HepG2 (cell line): ENCODE data around the gene MT1F. TPM values are rescaled to one million over a fixed set of nuclear protein-coding genes. Genes with fewer than 3 reads are reported as not detected.

Source experiments
- DNMT1 ChIP-seq: sonication (generic); formaldehyde crosslinking; IDR thresholded peaks from 2 replicates; pipeline ENCODE4 v1.5.1; 2020; ENCODE audit warnings: mild to moderate bottlenecking, missing genetic modification reagents
- IKZF1 ChIP-seq: fragments of 450-650 bp; IDR thresholded peaks from 2 replicates; pipeline ENCODE4 v1.7.1; 2016
- ISX ChIP-seq: sonication (generic); formaldehyde crosslinking; conservative IDR thresholded peaks from 2 replicates; pipeline ENCODE4 v1.5.0; 2020; ENCODE audit warnings: missing genetic modification reagents
- polyA plus RNA-seq, 8 experiments: library from polyadenylated mRNA; depleted of rRNA in 3 of 8; stranded (reverse) in 7 of 8; unstranded in 1 of 8; fragments of >200 nt; fragmentation: Illumina TruSeq in 4 of 8; extraction: Trizol in 4 of 8; gene quantifications; 2 replicates each; pipeline versions ENCODE4 v1.2.1 to v1.2.3, GENCODE V29; 2011 to 2016; ENCODE audit warnings: low read depth in 4 of 8, missing spikeins in 1 of 8, mixed read lengths in 1 of 8; ENCODE audit not compliant: insufficient read depth in 1 of 8
- total RNA-seq, 5 experiments: library from RNA; depleted of rRNA; stranded (reverse); fragments of >200 nt; fragmentation: Illumina TruSeq; extraction: Trizol; gene quantifications; 2 replicates each; pipeline ENCODE4 v1.2.3, GENCODE V29; 2016; ENCODE audit warnings: low read depth in 1 of 5
- TF ChIP-seq, protein P1 (sequence below): sonication (generic); formaldehyde crosslinking; IDR thresholded peaks from 2 replicates; pipeline ENCODE4 v1.5.0; 2020; ENCODE audit warnings: mild to moderate bottlenecking, missing genetic modification reagents
- TF ChIP-seq, protein P2 (sequence below): sonication (generic); formaldehyde crosslinking; IDR thresholded peaks from 2 replicates; pipeline ENCODE4 v1.5.1; 2020; ENCODE audit warnings: mild to moderate bottlenecking, missing genetic modification reagents, moderate library complexity
- TF ChIP-seq, protein P3 (sequence below): sonication (generic); formaldehyde crosslinking; IDR thresholded peaks from 2 replicates; pipeline ENCODE4 v1.4.0; 2020; ENCODE audit warnings: low read depth, mild to moderate bottlenecking, missing genetic modification reagents
- TF ChIP-seq, protein P4 (sequence below): sonication (generic); formaldehyde crosslinking; IDR thresholded peaks from 2 replicates; pipeline ENCODE4 v1.5.0; 2020; ENCODE audit warnings: mild to moderate bottlenecking, missing genetic modification reagents, borderline replicate concordance

Gene MT1F
- total and polyA plus RNA-seq, 2 of the 13 experiments (the other 11 are each of a cell fraction or from before 2014, with no cell fraction given) = 1.9 to 169 TPM

DNA sequence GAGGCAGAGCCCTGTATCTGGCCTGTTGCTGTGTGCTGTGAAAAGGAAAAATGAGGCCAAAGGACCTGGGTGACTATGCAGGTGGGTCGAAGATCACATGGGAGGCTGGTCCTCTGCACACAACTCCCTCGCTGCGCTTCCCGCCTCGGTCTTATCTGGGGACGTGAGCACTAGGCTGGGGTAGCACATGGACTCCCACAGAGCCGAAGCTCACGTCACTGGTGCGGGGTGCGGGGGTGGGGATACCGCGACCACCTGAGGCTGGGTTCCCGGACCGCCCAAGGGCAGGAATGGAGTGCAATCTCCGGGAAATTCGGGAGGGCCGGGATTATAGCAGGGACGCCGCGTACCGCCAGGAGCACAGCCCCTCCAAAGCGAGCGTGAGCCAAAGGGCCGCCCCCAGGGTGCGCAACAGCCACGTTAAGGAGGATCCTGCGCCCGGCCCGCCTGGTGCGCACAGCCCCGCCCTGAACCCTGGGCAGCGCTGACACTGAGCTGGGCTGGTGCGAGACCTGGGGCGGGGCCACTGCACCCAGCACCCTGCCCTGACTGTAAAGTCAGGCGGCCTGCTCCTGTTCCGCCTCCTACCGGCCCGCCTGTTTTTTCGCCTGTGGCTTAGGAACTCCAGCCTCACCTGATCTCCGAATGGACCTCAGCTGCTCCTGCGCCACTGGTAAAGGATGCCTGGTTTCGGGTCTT, 14.5 kb upstream of the MT1F start (continued):
- TF ChIP-seq, protein P1, sequence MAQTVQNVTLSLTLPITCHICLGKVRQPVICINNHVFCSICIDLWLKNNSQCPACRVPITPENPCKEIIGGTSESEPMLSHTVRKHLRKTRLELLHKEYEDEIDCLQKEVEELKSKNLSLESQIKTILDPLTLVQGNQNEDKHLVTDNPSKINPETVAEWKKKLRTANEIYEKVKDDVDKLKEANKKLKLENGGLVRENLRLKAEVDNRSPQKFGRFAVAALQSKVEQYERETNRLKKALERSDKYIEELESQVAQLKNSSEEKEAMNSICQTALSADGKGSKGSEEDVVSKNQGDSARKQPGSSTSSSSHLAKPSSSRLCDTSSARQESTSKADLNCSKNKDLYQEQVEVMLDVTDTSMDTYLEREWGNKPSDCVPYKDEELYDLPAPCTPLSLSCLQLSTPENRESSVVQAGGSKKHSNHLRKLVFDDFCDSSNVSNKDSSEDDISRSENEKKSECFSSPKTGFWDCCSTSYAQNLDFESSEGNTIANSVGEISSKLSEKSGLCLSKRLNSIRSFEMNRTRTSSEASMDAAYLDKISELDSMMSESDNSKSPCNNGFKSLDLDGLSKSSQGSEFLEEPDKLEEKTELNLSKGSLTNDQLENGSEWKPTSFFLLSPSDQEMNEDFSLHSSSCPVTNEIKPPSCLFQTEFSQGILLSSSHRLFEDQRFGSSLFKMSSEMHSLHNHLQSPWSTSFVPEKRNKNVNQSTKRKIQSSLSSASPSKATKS (CRISPR knock-in tag) = no peak
- TF ChIP-seq DNMT1 (no peak), IKZF1 (no peak), ISX (CRISPR knock-in tag) (no peak)
- TF ChIP-seq, protein P2, sequence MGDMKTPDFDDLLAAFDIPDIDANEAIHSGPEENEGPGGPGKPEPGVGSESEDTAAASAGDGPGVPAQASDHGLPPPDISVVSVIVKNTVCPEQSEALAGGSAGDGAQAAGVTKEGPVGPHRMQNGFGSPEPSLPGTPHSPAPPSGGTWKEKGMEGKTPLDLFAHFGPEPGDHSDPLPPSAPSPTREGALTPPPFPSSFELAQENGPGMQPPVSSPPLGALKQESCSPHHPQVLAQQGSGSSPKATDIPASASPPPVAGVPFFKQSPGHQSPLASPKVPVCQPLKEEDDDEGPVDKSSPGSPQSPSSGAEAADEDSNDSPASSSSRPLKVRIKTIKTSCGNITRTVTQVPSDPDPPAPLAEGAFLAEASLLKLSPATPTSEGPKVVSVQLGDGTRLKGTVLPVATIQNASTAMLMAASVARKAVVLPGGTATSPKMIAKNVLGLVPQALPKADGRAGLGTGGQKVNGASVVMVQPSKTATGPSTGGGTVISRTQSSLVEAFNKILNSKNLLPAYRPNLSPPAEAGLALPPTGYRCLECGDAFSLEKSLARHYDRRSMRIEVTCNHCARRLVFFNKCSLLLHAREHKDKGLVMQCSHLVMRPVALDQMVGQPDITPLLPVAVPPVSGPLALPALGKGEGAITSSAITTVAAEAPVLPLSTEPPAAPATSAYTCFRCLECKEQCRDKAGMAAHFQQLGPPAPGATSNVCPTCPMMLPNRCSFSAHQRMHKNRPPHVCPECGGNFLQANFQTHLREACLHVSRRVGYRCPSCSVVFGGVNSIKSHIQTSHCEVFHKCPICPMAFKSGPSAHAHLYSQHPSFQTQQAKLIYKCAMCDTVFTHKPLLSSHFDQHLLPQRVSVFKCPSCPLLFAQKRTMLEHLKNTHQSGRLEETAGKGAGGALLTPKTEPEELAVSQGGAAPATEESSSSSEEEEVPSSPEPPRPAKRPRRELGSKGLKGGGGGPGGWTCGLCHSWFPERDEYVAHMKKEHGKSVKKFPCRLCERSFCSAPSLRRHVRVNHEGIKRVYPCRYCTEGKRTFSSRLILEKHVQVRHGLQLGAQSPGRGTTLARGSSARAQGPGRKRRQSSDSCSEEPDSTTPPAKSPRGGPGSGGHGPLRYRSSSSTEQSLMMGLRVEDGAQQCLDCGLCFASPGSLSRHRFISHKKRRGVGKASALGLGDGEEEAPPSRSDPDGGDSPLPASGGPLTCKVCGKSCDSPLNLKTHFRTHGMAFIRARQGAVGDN (CRISPR knock-in tag) = peak; percentile 96
- TF ChIP-seq, protein P3, sequence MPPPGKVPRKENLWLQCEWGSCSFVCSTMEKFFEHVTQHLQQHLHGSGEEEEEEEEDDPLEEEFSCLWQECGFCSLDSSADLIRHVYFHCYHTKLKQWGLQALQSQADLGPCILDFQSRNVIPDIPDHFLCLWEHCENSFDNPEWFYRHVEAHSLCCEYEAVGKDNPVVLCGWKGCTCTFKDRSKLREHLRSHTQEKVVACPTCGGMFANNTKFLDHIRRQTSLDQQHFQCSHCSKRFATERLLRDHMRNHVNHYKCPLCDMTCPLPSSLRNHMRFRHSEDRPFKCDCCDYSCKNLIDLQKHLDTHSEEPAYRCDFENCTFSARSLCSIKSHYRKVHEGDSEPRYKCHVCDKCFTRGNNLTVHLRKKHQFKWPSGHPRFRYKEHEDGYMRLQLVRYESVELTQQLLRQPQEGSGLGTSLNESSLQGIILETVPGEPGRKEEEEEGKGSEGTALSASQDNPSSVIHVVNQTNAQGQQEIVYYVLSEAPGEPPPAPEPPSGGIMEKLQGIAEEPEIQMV (CRISPR knock-in tag) = peak; percentile 65; the same call in 1 of the 2 replicates
- TF ChIP-seq, protein P4, sequence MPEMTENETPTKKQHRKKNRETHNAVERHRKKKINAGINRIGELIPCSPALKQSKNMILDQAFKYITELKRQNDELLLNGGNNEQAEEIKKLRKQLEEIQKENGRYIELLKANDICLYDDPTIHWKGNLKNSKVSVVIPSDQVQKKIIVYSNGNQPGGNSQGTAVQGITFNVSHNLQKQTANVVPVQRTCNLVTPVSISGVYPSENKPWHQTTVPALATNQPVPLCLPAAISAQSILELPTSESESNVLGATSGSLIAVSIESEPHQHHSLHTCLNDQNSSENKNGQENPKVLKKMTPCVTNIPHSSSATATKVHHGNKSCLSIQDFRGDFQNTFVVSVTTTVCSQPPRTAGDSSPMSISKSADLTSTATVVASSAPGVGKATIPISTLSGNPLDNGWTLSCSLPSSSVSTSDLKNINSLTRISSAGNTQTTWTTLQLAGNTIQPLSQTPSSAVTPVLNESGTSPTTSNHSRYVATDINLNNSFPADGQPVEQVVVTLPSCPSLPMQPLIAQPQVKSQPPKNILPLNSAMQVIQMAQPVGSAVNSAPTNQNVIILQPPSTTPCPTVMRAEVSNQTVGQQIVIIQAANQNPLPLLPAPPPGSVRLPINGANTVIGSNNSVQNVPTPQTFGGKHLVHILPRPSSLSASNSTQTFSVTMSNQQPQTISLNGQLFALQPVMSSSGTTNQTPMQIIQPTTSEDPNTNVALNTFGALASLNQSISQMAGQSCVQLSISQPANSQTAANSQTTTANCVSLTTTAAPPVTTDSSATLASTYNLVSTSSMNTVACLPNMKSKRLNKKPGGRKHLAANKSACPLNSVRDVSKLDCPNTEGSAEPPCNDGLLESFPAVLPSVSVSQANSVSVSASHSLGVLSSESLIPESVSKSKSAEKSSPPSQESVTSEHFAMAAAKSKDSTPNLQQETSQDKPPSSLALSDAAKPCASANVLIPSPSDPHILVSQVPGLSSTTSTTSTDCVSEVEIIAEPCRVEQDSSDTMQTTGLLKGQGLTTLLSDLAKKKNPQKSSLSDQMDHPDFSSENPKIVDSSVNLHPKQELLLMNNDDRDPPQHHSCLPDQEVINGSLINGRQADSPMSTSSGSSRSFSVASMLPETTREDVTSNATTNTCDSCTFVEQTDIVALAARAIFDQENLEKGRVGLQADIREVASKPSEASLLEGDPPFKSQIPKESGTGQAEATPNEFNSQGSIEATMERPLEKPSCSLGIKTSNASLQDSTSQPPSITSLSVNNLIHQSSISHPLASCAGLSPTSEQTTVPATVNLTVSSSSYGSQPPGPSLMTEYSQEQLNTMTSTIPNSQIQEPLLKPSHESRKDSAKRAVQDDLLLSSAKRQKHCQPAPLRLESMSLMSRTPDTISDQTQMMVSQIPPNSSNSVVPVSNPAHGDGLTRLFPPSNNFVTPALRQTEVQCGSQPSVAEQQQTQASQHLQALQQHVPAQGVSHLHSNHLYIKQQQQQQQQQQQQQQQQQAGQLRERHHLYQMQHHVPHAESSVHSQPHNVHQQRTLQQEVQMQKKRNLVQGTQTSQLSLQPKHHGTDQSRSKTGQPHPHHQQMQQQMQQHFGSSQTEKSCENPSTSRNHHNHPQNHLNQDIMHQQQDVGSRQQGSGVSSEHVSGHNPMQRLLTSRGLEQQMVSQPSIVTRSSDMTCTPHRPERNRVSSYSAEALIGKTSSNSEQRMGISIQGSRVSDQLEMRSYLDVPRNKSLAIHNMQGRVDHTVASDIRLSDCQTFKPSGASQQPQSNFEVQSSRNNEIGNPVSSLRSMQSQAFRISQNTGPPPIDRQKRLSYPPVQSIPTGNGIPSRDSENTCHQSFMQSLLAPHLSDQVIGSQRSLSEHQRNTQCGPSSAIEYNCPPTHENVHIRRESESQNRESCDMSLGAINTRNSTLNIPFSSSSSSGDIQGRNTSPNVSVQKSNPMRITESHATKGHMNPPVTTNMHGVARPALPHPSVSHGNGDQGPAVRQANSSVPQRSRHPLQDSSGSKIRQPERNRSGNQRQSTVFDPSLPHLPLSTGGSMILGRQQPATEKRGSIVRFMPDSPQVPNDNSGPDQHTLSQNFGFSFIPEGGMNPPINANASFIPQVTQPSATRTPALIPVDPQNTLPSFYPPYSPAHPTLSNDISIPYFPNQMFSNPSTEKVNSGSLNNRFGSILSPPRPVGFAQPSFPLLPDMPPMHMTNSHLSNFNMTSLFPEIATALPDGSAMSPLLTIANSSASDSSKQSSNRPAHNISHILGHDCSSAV (CRISPR knock-in tag) = no peak
